NCI-H1092 (cell line): ENCODE measurements around the gene CYB561D2.
A peak's percentile ranks its signal among the peaks of the same experiment; 100 is the strongest.
"Not testable (repeated sequence)": the region's sequence is repeated elsewhere in the genome, so short reads cannot be mapped to it uniquely, and the experiment has no call there.

Experiments
- DNase-seq: peaks from one replicate; lab custom pipeline; 2025; lab: John Stamatoyannopoulos, UW

CYB561D2 gene, protein sequence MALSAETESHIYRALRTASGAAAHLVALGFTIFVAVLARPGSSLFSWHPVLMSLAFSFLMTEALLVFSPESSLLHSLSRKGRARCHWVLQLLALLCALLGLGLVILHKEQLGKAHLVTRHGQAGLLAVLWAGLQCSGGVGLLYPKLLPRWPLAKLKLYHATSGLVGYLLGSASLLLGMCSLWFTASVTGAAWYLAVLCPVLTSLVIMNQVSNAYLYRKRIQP

GRCh38 chr3:50350527-50351322, at the start of gene CYB561D2, which contains the start of gene NPRL2:
TSS of gene CYB561D2 (plus strand) at chr3:50350862. CDS start at chr3:50351434, 572 bp downstream.
TSS of gene NPRL2 (minus strand) at chr3:50350775. CDS start at chr3:50350652, 123 bp downstream.
- peak; percentile 77 for DNase-seq

DNA sequence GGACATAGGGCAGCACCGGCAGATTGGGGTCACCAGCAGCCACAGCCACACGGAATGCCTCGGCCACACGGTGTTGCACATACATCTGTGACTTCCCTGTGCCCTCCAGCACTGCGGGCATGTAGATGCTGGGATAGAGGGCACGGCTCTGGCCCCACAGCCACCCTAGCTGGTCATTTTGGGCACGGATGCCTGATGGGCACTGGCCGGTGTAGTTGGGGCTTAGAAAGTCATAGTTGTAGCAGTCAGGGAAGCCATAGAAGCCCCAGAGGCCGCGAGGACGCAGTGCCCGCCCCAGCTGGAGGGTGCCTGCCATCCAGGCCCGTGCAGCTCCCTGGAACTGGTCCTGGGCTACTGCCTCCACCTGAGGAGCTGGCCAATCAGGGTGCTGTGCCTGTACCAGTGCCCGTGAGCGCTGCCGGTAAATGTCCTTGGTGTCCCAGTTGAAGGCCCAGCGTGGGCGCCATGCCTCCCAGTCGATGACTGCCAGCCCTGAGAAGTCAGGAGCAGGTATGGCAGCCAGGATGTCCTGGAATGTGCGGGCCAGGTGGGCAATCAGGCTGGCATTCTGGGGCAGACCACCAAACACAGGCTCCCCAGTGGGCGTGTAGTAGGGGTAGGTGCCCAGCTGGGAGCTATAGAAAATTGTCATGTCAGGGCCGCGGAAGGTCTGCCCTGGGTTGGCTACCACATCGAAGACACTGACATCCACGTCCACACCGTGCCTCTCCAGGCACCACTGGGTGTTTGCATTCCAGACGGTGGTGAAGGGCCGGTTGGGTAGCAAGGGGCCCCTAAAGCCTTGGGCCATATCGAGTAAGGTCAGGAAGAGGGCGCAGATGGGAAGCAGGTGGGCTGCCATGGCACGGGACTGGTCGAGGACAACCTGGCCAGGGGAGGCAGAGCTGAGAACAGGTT, 48.3 kb upstream of the CYB561D2 start:
- no peak for DNase-seq

GRCh38 chr3:50303013-50303815, 47.4 kb upstream of the CYB561D2 start, which contains the start of gene HYAL1:
TSS of gene HYAL1 (minus strand) at chr3:50303574. CDS start at chr3:50302956, 618 bp downstream.
- no peak for DNase-seq

DNA sequence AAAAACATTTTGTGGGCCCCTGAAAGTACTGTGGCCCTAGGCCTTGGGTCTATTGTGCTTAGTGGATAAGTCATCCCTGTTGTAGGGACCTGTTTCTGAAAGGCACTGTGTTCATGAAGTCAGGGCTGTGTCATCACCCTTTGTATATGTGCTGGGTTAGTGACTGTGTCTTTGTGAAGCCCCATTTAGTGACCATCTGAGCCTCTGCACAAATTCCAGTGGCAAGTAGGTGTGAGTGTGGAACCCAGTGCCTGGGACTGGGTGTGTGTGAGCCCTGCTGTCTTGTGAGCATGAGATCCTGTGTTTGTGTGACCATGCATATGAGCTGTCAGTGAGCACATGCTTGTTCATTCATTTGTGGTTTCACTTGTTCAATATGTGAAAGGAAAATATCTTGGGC, 46.1 kb upstream of the CYB561D2 start:
- no peak for DNase-seq

GRCh38 chr3:50312041-50312440, 38.6 kb upstream of the CYB561D2 start:
- not testable (repeated sequence) for DNase-seq

- DNase-seq: no peak
These were observed 36.3 kb upstream of the CYB561D2 start for GRCh38 chr3:50314342-50314741.

- no peak for DNase-seq
These were observed 35.8 kb upstream of the CYB561D2 start for GRCh38 chr3:50314816-50315215.

DNA sequence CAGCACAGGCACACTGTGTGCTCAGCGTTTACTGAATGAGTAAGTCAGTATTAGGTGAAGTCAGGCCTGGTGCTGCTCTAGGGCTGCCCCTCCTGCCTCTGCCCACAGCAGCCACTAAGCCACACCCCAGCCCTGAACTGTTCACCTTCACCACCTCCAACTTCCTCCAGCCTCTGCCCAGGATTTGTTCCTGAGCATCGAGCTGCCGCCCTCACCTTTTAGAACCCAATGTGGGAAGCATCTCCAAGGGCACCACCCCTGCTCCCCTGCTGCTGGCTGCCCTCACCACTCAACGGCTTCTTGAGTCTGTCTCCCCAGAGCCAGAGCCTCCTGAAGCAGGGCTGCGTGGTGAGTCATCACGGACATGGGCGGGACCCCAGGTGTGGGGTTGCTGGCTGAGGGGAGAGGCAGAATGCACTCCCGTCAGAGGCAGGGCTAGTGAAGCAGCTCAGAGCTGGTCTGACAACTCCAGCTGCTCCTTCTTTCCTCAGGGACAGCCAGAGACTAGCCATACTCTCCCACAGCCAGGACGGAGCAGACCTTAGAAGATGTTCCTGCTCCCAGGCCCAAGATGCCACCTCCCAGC, 33.9 kb upstream of the CYB561D2 start:
- DNase-seq: no peak

DNA sequence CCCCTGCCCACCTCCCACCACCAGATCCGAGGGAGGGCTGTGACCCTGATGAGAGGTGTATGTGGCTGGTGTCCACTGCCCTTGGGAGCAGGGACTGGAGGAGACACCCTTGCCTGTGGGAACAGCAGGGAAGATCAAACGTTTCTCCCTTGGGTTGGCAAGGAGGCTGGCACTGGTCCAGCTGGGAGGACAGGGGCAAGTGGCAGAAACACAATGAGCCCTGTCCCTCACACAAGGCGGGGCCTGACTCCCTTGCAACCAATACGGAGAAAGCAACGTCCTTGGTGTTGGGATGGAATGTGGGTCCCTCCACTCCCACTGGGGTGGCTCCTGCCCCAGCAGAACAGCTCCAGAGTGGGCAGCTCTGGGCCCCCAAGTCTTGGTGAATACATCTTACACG, 33.4 kb upstream of the CYB561D2 start:
- no peak for DNase-seq

DNA sequence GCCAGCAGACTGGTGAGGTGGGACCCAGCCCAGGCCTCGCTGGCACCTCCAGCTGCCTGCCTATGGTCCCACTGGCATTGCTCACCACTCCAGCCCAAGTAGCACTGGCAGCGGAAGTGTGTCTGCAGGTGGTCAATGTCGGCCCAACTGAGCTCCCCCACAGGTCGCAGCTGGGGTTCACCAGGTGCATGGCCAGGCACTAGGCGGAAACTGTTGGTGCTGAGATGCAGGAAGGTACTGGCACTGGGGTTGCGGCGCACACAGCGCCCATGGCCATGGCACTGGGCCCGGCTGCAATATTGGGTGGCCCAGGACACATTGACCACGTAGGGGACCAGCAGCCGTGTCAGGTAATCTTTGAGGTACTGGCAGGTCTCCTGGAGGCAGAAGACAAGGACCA, 32.5 kb upstream of the CYB561D2 start:
- DNase-seq: no peak

DNA sequence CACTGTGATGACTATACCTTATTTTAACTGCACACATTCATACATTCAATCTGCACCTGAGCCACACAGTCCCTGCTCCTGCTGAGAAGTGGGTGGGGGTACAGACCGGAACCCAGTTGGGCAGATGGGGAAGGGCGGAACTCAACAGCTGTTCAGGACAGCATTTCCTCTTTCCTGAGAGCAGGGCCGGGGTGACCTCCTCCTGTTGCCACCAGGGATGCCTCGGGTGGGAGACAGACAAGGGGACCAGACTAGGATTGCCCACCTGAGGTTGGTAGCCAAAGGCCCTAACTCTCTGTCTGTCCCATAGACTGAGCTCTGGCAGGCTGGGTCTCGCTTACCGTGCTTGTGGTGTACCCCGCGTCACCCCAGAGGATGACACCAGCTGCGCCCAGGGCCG, 32.0 kb upstream of the CYB561D2 start:
- DNase-seq: no peak

GRCh38 chr3:50319181-50319893, 31.3 kb upstream of the CYB561D2 start:
- DNase-seq: no peak

GRCh38 chr3:50319894-50320625, 30.6 kb upstream of the CYB561D2 start:
- DNase-seq: no peak

DNA sequence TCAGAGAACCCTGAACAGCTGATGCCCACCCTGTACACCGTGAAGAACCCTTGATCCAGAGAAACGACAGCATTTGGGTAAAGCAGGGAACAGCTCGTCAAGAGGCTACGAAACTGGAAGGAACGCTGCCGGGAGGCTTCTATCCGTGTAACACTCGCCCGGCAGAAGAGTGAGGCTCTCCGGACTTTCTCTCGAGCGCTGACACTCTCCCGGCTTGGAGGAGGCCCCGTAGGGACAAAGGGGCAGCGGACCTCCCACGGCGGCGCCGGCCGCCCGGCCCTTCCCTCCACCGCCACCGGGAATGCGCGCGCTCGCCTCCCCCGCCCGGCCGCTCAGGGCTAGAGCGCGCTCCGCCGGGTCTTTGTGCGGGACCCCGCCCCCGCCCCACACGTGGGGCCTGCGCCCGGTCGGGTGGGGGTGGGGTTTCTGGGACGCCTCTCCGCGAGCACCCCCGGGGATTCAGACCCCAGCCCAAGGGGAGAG, 29.8 kb upstream of the CYB561D2 start:
- peak; percentile 53 for DNase-seq

- DNase-seq: peak; percentile 65
These were observed 29.1 kb upstream of the CYB561D2 start for GRCh38 chr3:50321336-50322114.

DNA sequence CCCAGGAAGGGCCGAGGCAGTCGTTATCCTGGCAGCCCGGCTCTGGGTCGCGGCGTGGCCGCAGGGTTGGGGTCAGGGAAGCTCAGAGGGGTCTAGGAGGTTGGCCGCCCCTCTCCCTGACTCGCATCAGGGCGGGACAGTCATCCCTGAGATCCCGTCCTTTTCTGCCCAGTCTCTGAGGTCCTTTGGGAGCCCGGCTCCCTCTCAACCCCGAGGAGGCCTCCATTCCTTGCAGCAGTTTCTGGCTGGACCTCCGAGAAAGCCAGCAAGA, 28.6 kb upstream of the CYB561D2 start:
- no peak for DNase-seq

DNA sequence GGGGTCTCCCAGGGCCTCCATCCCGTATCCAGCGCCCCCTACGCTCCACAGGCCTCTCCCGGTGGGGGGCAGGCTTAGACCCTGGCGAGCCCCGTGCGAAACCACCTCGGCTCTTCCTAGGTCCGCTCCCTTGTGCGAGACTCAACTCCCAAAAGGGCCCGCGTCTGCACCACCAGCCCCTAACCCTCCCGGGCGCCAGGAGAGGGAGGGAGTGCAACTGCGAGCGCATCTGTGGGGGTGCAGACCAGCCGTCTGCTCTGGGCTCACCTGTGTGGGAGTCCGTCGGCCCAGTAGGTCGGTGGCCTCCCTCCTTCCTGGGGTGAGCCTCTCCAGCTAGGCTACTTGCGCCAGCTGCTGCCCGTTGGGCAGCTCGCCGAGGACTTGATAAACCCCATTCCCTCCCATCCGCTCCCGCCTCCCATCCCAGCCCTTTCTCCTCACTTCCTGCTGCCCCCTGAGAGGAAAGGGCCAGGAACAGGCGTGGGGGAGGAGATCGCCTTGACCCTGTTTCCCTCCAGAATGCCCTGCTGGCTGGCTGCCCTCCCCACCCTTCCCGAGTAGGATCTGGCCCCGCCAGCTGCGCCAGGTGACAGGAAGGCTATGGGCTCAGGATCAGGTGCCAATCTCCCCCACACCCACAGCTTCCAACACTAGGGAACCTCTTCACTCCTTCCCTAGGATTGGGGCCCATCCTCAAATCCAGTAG, 28.1 kb upstream of the CYB561D2 start, which contains the start of gene HYAL2:
Gene HYAL2 (minus strand): TSS at position 360 of the 706 bp plus-strand sequence. CDS start 2,256 bp downstream, outside the sequence.
- peak; percentile 33 for DNase-seq

- DNase-seq: no peak
These were observed 27.5 kb upstream of the CYB561D2 start for GRCh38 chr3:50323092-50323600.
